CD4-positive, CD25-positive, alpha-beta regulatory T cell (primary cell): Measurements from ENCODE around the gene CBLC. TPM values are rescaled to one million over a fixed set of nuclear protein-coding genes. Genes with fewer than 3 reads are reported as not detected.
A peak's percentile ranks its signal among the peaks of the same experiment; 100 is the strongest.

Experiments
- ATAC-seq, 2 donors: fragments of 150-1000 bp; cut with Tn5 transposase; one replicate each; pipeline ENCODE4 v1.10.0; 2021; ENCODE audit warnings: low read depth in 2 of 2, moderate number of reproducible peaks in 2 of 2, moderate library complexity in 1 of 2
- DNase-seq, 3 donors: peaks; one replicate each; pipeline versions ENCODE4 v3.0.0 to v3.0.0-alpha.2; 2012 to 2022; ENCODE audit warnings: mixed read lengths in 1 of 3
- H3K27ac ChIP-seq: one replicate; pipeline ENCODE4 v1.7.0; 2013; ENCODE audit warnings: mild to moderate bottlenecking, low read length; ENCODE audit not compliant: insufficient read depth, poor library complexity, severe bottlenecking
- H3K27me3 ChIP-seq: one replicate; pipeline ENCODE4 v1.7.0; 2013; ENCODE audit warnings: low read length; ENCODE audit not compliant: control insufficient read depth, insufficient read depth
- H3K36me3 ChIP-seq: one replicate; pipeline ENCODE4 v1.7.0; 2013; ENCODE audit warnings: mild to moderate bottlenecking, low read length, moderate library complexity; ENCODE audit not compliant: control insufficient read depth, insufficient read depth
- H3K4me1 ChIP-seq: 2 replicates; pipeline ENCODE4 v1.7.0; 2013; ENCODE audit warnings: mild to moderate bottlenecking, low read length; ENCODE audit not compliant: insufficient read depth, control insufficient read depth, poor library complexity, severe bottlenecking
- H3K4me3 ChIP-seq: one replicate; pipeline ENCODE4 v1.7.0; 2013; ENCODE audit warnings: low read depth, mild to moderate bottlenecking, low read length, moderate library complexity
- H3K9me3 ChIP-seq, 2 experiments: 1 replicate in 1 of 2; 2 replicates in 1 of 2; pipeline ENCODE4 v1.7.0; 2013; ENCODE audit warnings: low read length in 2 of 2, mild to moderate bottlenecking in 1 of 2, moderate library complexity in 1 of 2; ENCODE audit not compliant: control insufficient read depth in 2 of 2
- H3K27ac Mint-ChIP-seq, 3 donors: one replicate each; pipeline ENCODE4 v1.8.0; 2020 to 2022; ENCODE audit warnings: mild to moderate bottlenecking in 3 of 3, mixed read lengths in 3 of 3, moderate library complexity in 2 of 3
- H3K27me3 Mint-ChIP-seq: one replicate; pipeline ENCODE4 v1.8.0; 2022; ENCODE audit warnings: mild to moderate bottlenecking, mixed read lengths
- H3K36me3 Mint-ChIP-seq: one replicate; pipeline ENCODE4 v1.8.0; 2020; ENCODE audit warnings: mixed read lengths
- H3K4me1 Mint-ChIP-seq, 4 donors: one replicate each; pipeline ENCODE4 v1.8.0; 2020 to 2022; ENCODE audit warnings: mixed read lengths in 4 of 4, mild to moderate bottlenecking in 1 of 4
- H3K4me3 Mint-ChIP-seq, 4 donors: one replicate each; pipeline ENCODE4 v1.8.0; 2020 to 2022; ENCODE audit warnings: mild to moderate bottlenecking in 4 of 4, mixed read lengths in 4 of 4, moderate library complexity in 3 of 4
- H3K9me3 Mint-ChIP-seq, 7 donors: one replicate each; pipeline ENCODE4 v1.8.0; 2020 to 2022; ENCODE audit warnings: mixed read lengths in 7 of 7, mild to moderate bottlenecking in 3 of 7, moderate library complexity in 2 of 7
- polyA plus RNA-seq, 4 donors: library from polyadenylated mRNA; unstranded; fragments of 300-500 nt; fragmentation: Illumina TruSeq; gene quantifications; one replicate each; pipeline ENCODE4 v1.2.3, GENCODE V29; 2021
- total RNA-seq: library from RNA; stranded (reverse); gene quantifications from one replicate; pipeline ENCODE4 v1.2.3, GENCODE V29; 2022

Gene CBLC
- total and polyA plus RNA-seq, 5 donors from 2014 or later = not detected

GRCh38 chr19:44735011-44735410 lies 42.7 kb upstream of the CBLC start:
- Mint-ChIP-seq H3K4me3 (no peak overlapping the region), H3K4me1 (peaks cover 0 to 3% (median 1%) of the 10 kb centered on the region in 4 donors), H3K9me3 (no peaks in the 10 kb centered on the region), H3K27me3 (peaks cover 6% of the 10 kb centered on the region), H3K27ac (peak overlapping the region in 1 of 3 donors; percentile 74), H3K36me3 (no peaks in the 10 kb centered on the region)
- no peak for DNase-seq
- H3K27me3 ChIP-seq = no peaks in the 10 kb centered on the region
- no peaks in the 10 kb centered on the region for H3K9me3 ChIP-seq
- H3K4me3 ChIP-seq = no peak overlapping the region
- H3K36me3 ChIP-seq = no peaks in the 10 kb centered on the region
- no peak overlapping the region for H3K27ac ChIP-seq
- H3K4me1 ChIP-seq = no peaks in the 10 kb centered on the region
- ATAC-seq = no peak

GRCh38 chr19:44737238-44738071 lies 40.2 kb upstream of the CBLC start:
- H3K4me3 Mint-ChIP-seq = no peak overlapping the region
- H3K27ac ChIP-seq = no peak overlapping the region
- H3K9me3 Mint-ChIP-seq = no peaks in the 10 kb centered on the region
- ATAC-seq = no peak
- no peaks in the 10 kb centered on the region for H3K27me3 ChIP-seq
- H3K9me3 ChIP-seq = no peaks in the 10 kb centered on the region
- H3K4me3 ChIP-seq = no peak overlapping the region
- H3K36me3 ChIP-seq = no peaks in the 10 kb centered on the region
- H3K4me1 Mint-ChIP-seq = peaks cover 0 to 19% (median 9%) of the 10 kb centered on the region in 4 donors
- peaks cover 6% of the 10 kb centered on the region for H3K4me1 ChIP-seq
- peaks cover 6% of the 10 kb centered on the region for H3K27me3 Mint-ChIP-seq
- DNase-seq = no peak
- peak overlapping the region in 1 of 3 donors; percentile 7 for H3K27ac Mint-ChIP-seq
- no peaks in the 10 kb centered on the region for H3K36me3 Mint-ChIP-seq

DNA sequence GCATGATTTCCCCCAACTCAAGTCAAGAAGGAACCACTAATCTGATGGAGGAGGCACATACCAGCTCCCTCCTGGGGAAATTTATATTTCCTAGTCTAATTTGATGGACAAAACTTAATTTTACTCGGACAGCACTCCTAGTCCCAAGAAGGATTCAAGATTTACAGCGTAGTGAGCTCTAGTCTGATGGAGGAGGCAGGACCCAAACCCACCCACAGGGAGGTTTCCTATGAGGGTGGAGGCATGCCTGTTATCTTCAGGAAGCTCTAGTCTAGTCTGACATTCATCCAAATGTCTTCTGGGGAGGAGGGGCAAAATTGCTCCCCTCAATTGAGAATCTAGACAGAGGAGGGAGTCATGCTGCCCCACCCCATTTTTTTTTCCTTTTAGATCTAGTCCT lies 39.6 kb upstream of the CBLC start:
- H3K27me3 ChIP-seq = no peaks in the 10 kb centered on the region
- Mint-ChIP-seq H3K36me3 (no peaks in the 10 kb centered on the region), H3K27ac (peak overlapping the region in 1 of 3 donors; percentile 79), H3K27me3 (peaks cover 6% of the 10 kb centered on the region), H3K4me3 (no peak overlapping the region), H3K9me3 (no peaks in the 10 kb centered on the region), H3K4me1 (peaks cover 5 to 26% (median 9%) of the 10 kb centered on the region in 4 donors)
- no peaks in the 10 kb centered on the region for H3K9me3 ChIP-seq
- H3K4me3 ChIP-seq = no peak overlapping the region
- no peak for ATAC-seq
- H3K4me1 ChIP-seq = peaks cover 6% of the 10 kb centered on the region
- H3K27ac ChIP-seq = no peak overlapping the region
- no peak for DNase-seq
- no peaks in the 10 kb centered on the region for H3K36me3 ChIP-seq

DNA sequence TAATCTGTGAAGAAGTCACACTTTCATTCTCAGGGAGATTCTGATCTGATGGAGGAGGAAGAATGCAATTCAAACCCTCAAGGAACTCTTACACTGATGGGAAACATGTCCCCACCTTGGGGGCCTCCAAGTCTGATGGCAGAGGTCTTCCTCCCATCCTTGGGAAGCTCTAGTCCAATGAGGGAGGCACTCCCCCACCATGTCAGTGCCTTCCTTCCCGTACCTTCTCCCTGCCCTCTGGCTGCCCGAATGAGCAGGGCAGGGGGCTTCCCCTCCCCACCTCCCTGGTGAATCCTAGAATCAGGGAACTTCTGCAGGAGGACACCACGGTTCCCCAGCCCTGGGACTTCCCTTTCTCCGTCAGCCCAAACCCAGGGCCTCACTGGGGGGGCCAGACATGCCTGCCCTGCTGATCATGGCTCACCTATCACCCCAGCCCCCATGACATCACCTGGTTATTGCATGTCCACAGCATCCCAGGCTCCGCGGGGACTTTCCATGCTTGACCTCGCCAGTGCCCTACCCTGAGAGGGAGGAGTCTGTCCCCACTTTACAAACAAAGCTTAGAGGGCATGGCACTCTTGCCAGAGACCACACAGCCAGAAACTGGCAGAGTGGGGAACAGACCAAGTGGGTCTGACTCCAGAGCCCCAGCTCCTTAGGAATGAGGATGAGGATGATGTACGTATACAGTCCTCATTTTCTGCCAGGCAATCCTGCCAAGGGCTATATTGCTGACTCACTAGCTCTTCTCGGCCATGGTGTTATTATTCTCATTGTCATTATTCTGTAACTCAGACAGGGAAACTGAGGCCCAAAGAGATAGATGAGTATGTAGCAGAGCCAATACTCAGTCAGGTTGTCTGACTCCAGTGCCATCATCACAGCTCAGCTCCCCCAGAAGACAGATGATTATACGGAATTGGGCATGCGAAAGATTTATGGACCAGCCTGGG lies 38.8 kb upstream of the CBLC start:
- peaks cover 6 to 27% (median 9%) of the 10 kb centered on the region in 4 donors for H3K4me1 Mint-ChIP-seq
- H3K27ac Mint-ChIP-seq = peak overlapping the region in 1 of 3 donors; percentile 32
- ATAC-seq = peak in 1 of 2 donors; percentile 13
- Histone ChIP-seq H3K4me3 (no peak overlapping the region), H3K9me3 (no peaks in the 10 kb centered on the region), H3K27me3 (no peaks in the 10 kb centered on the region), H3K4me1 (peaks cover 6% of the 10 kb centered on the region), H3K36me3 (no peaks in the 10 kb centered on the region), H3K27ac (no peak overlapping the region)
- peaks cover 6% of the 10 kb centered on the region for H3K27me3 Mint-ChIP-seq
- DNase-seq = no peak
- H3K9me3 Mint-ChIP-seq = no peaks in the 10 kb centered on the region
- no peaks in the 10 kb centered on the region for H3K36me3 Mint-ChIP-seq
- no peak overlapping the region for H3K4me3 Mint-ChIP-seq

DNA sequence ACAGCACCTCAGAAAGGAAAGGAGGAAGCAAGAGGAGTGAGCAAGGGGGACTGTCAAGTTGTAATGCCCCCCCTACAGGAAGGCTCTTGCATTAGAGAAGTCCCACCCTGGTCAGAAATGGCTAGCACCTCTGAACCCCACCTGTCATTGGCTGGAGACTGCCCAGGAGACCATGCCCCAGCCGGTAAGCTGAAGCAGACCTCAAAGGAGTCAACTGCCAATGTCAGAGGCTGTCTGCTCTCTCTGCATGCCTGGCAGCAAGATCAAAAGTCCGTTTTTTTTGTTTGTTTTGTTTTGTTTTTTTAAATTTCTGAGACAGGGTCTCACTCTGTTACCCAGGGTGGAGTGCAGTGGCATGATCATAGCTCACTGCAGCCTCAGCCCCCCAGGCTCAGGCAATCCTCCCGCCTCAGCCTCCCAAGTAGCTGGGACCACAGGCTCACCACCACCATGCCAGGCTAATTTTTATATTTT lies 37.3 kb upstream of the CBLC start:
- ATAC-seq = no peak
- Mint-ChIP-seq H3K4me3 (no peak overlapping the region), H3K36me3 (no peaks in the 10 kb centered on the region), H3K27me3 (peaks cover 6% of the 10 kb centered on the region), H3K9me3 (no peaks in the 10 kb centered on the region), H3K4me1 (peaks cover 5 to 27% (median 10%) of the 10 kb centered on the region in 4 donors), H3K27ac (peak overlapping the region; percentile 16 to 78 (median 58))
- H3K36me3 ChIP-seq = no peaks in the 10 kb centered on the region
- no peak for DNase-seq
- H3K9me3 ChIP-seq = no peaks in the 10 kb centered on the region
- H3K27ac ChIP-seq = no peak overlapping the region
- H3K4me1 ChIP-seq = peaks cover 6% of the 10 kb centered on the region
- H3K27me3 ChIP-seq = no peaks in the 10 kb centered on the region
- no peak overlapping the region for H3K4me3 ChIP-seq

GRCh38 chr19:44741258-44741731 lies 36.4 kb upstream of the CBLC start:
- Mint-ChIP-seq H3K36me3 (no peaks in the 10 kb centered on the region), H3K27me3 (peaks cover 6% of the 10 kb centered on the region), H3K4me1 (peaks cover 5 to 29% (median 10%) of the 10 kb centered on the region in 4 donors), H3K4me3 (peak overlapping the region in 3 of 4 donors; percentile 20 to 71 (median 21)), H3K9me3 (no peaks in the 10 kb centered on the region), H3K27ac (peak overlapping the region; percentile 32 to 89 (median 41))
- Histone ChIP-seq H3K27ac (peak overlapping the region; percentile 47), H3K9me3 (no peaks in the 10 kb centered on the region), H3K36me3 (no peaks in the 10 kb centered on the region), H3K4me1 (peaks cover 6% of the 10 kb centered on the region), H3K27me3 (no peaks in the 10 kb centered on the region), H3K4me3 (no peak overlapping the region)
- DNase-seq (peak in 2 of 3 donors; percentile 41 to 61), ATAC-seq (peak; percentile 35 to 65)

- no peak overlapping the region for H3K4me3 ChIP-seq
- no peaks in the 10 kb centered on the region for H3K36me3 ChIP-seq
- peaks cover 9% of the 10 kb centered on the region for H3K4me1 ChIP-seq
- H3K27me3 ChIP-seq = no peaks in the 10 kb centered on the region
- H3K9me3 Mint-ChIP-seq = no peaks in the 10 kb centered on the region
- peak overlapping the region in 1 of 4 donors; percentile 20 for H3K4me3 Mint-ChIP-seq
- H3K36me3 Mint-ChIP-seq = no peaks in the 10 kb centered on the region
- H3K27me3 Mint-ChIP-seq = peaks cover 6% of the 10 kb centered on the region
- DNase-seq (no peak), ATAC-seq (peak; percentile 32 to 53)
- peak overlapping the region; percentile 47 for H3K27ac ChIP-seq
- H3K9me3 ChIP-seq = no peaks in the 10 kb centered on the region
- peaks cover 5 to 33% (median 11%) of the 10 kb centered on the region in 4 donors for H3K4me1 Mint-ChIP-seq
- H3K27ac Mint-ChIP-seq = peak overlapping the region; percentile 32 to 89 (median 80)
Observed at GRCh38 chr19:44741841-44742329, 35.8 kb upstream of the CBLC start.
